SK-N-SH (cell line): ENCODE results near the gene ST3GAL6.

Experiments used
- CHD2 ChIP-seq: fragments of 150-350 bp; IDR thresholded peaks from 2 replicates; pipeline ENCODE4 v1.6.1; 2018; ENCODE audit warnings: low read length; ENCODE audit not compliant: partially characterized antibody
- CTCF ChIP-seq: fragments of 200-600 bp; sonication (generic); IDR thresholded peaks from 2 replicates; pipeline ENCODE4 v1.6.1; 2017; ENCODE audit warnings: antibody characterized with exemption, mild to moderate bottlenecking, moderate library complexity
- EZH2phosphoT487 ChIP-seq: fragments of 200-600 bp; sonication (generic); IDR thresholded peaks from 2 replicates; pipeline ENCODE4 v1.6.1; 2017; ENCODE audit warnings: low read depth, mixed run types, mild to moderate bottlenecking, antibody characterized with exemption, moderate library complexity, borderline replicate concordance
- FOXJ3 ChIP-seq: sonication (generic); formaldehyde crosslinking; IDR thresholded peaks from 2 replicates; pipeline ENCODE4 v1.5.1; 2020; ENCODE audit warnings: mild to moderate bottlenecking, missing genetic modification reagents
- POLR2AphosphoS5 ChIP-seq: IDR thresholded peaks from 2 replicates; pipeline ENCODE4 v1.6.1; 2012; ENCODE audit warnings: low read depth, low read length
- RAD21 ChIP-seq: IDR thresholded peaks from 2 replicates; pipeline ENCODE4 v1.6.1; 2012; ENCODE audit warnings: mild to moderate bottlenecking, low read length
- REST ChIP-seq: IDR thresholded peaks from 2 replicates; pipeline ENCODE4 v1.6.1; 2012; ENCODE audit warnings: mild to moderate bottlenecking, low read depth, low read length, moderate library complexity
- RXRA ChIP-seq: IDR thresholded peaks from 2 replicates; pipeline ENCODE4 v1.4.0; 2012; ENCODE audit warnings: low read depth, mild to moderate bottlenecking, borderline replicate concordance
- SIN3A ChIP-seq: IDR thresholded peaks from 2 replicates; pipeline ENCODE4 v1.6.1; 2012; ENCODE audit warnings: low read depth, mild to moderate bottlenecking, low read length, moderate library complexity, borderline replicate concordance
- TAF1 ChIP-seq: IDR thresholded peaks from 2 replicates; pipeline ENCODE4 v1.6.1; 2012; ENCODE audit warnings: low read depth, mild to moderate bottlenecking, low read length, moderate library complexity, borderline replicate concordance
- TCF12 ChIP-seq: IDR thresholded peaks from 2 replicates; pipeline ENCODE4 v1.4.0; 2012
- TF ChIP-seq, protein P1 (sequence below): IDR thresholded peaks from 2 replicates; pipeline ENCODE4 v1.4.0; 2012; ENCODE audit warnings: low read depth

DNA sequence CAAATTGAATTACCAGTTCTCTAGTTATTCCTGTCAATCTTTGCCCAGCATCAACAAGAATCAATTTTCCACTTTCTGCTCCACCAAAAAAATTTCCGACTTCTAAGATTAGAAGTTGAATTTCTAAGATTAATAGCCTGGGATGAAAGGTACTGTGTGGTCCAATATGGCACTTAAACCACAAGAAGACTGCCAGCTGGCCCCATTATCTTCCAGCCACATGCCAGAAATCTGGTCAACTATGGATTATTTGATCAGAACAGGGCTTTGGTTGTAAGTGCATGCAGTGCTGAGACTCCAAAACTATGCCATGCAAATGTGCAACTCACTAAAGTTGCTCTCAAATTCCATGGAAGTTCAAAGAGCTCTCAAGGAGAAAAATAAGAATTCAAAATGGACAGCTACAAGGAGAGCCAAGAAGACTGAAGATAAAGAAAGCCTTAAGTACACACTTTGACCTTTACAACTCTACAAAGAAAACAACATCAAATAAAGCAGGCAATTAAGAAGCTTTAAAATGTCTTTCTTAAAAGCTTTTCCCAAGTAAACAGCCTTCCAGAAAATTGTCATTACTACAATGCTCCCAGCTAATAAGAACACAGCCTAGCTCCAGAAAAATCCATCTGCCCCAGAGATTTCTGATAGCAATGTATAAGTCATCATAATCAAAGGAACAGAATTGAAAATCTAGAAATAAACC, 64.2 kb downstream of the ST3GAL6 start:
- TF ChIP-seq, protein P1, sequence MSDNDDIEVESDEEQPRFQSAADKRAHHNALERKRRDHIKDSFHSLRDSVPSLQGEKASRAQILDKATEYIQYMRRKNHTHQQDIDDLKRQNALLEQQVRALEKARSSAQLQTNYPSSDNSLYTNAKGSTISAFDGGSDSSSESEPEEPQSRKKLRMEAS: no peak
- 0 out of 2 replicates have a peak, but pooled peaks have one; percentile 30 for TF ChIP-seq POLR2AphosphoS5
- TF ChIP-seq CTCF: no peak
- no peak for TF ChIP-seq TAF1
- TF ChIP-seq CHD2: no peak
- TF ChIP-seq RXRA: no peak
- peak; percentile 54 for TF ChIP-seq TCF12
- TF ChIP-seq SIN3A: no peak
- TF ChIP-seq REST: no peak
- TF ChIP-seq EZH2phosphoT487: no peak
- no peak for TF ChIP-seq RAD21
- no peak for TF ChIP-seq FOXJ3 (CRISPR knock-in tag)
